Measurements from ENCODE around the gene PPP1R14D. TPM values are rescaled to one million over a fixed set of nuclear protein-coding genes. Genes with fewer than 3 reads are reported as not detected.
A peak's percentile ranks its signal among the peaks of the same experiment; 100 is the strongest.

Gene PPP1R14D
- total RNA-seq, 2 experiments from 2014 or later, result not detected

GRCh38 chr15:40843261-40843884 lies 14.9 kb upstream of the PPP1R14D start:
- H3K4me3 Mint-ChIP-seq, result peak overlapping the region; percentile 67
- H3K36me3 Mint-ChIP-seq, result no peaks in the 10 kb centered on the region
- no peak overlapping the region for H3K27ac Mint-ChIP-seq
- no peak for DNase-seq
- peaks cover 15% of the 10 kb centered on the region for H3K4me1 Mint-ChIP-seq
- no peaks in the 10 kb centered on the region for H3K9me3 Mint-ChIP-seq
- peaks cover 23% of the 10 kb centered on the region for H3K27me3 Mint-ChIP-seq

DNA sequence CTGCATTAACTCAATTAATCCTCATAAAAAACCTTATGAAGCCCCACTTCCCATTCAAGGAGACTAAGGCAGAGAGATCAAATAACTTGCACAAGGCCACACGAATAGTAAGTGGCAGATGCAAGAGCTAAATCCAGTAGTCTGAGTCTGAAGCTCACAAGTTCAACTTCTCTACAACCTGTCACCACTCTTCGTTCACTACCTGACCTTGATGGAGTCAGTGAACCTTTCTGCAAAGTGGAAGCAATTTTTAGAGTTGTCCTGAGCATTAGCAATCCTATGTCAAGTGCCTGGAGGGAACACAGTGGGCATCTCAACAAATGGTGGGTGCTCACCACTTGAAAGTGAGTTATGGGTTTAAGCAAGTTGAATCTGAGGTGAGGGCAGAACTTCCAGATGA lies 13.2 kb upstream of the PPP1R14D start:
- peaks cover 23% of the 10 kb centered on the region for H3K27me3 Mint-ChIP-seq
- DNase-seq, result no peak
- no peak overlapping the region for H3K27ac Mint-ChIP-seq
- no peak overlapping the region for H3K4me3 Mint-ChIP-seq
- no peaks in the 10 kb centered on the region for H3K36me3 Mint-ChIP-seq
- H3K4me1 Mint-ChIP-seq, result peaks cover 9% of the 10 kb centered on the region
- H3K9me3 Mint-ChIP-seq, result no peaks in the 10 kb centered on the region

DNA sequence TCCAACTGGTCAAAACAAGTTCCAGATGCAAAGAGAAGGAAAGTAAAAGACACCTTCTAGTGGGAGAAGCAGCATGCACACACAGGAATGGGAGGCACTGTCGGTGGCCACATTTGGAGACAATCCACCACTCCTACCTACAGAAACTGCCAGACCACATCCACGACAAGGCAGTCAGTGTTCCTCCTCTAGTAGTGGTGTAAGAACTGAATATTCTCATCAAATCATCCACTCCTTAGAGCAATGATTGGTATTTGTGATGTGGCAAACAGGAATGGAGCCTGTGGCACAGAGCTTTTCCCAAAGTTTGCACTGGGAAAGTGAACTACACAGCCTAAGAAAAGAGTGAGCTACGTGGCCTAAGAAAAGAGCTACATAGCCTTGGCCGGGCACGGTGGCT lies 10.2 kb upstream of the PPP1R14D start:
- no peak overlapping the region for H3K27ac Mint-ChIP-seq
- no peaks in the 10 kb centered on the region for H3K36me3 Mint-ChIP-seq
- H3K4me1 Mint-ChIP-seq, result no peaks in the 10 kb centered on the region
- no peaks in the 10 kb centered on the region for H3K9me3 Mint-ChIP-seq
- DNase-seq, result no peak
- no peak overlapping the region for H3K4me3 Mint-ChIP-seq
- peaks cover 9% of the 10 kb centered on the region for H3K27me3 Mint-ChIP-seq

- Mint-ChIP-seq H3K4me3 (no peak overlapping the region), H3K36me3 (no peaks in the 10 kb centered on the region), H3K4me1 (no peaks in the 10 kb centered on the region), H3K27ac (no peak overlapping the region), H3K27me3 (no peaks in the 10 kb centered on the region), H3K9me3 (no peaks in the 10 kb centered on the region)
- no peak for DNase-seq
Observed at GRCh38 chr15:40836020-40836419, 7.5 kb upstream of the PPP1R14D start.

- no peak overlapping the region for H3K4me3 Mint-ChIP-seq
- H3K27ac Mint-ChIP-seq, result no peak overlapping the region
- H3K4me1 Mint-ChIP-seq, result no peaks in the 10 kb centered on the region
- DNase-seq, result no peak
- H3K9me3 Mint-ChIP-seq, result no peaks in the 10 kb centered on the region
- no peaks in the 10 kb centered on the region for H3K27me3 Mint-ChIP-seq
- H3K36me3 Mint-ChIP-seq, result no peaks in the 10 kb centered on the region
Observed at GRCh38 chr15:40832903-40833302, 4.4 kb upstream of the PPP1R14D start.

DNA sequence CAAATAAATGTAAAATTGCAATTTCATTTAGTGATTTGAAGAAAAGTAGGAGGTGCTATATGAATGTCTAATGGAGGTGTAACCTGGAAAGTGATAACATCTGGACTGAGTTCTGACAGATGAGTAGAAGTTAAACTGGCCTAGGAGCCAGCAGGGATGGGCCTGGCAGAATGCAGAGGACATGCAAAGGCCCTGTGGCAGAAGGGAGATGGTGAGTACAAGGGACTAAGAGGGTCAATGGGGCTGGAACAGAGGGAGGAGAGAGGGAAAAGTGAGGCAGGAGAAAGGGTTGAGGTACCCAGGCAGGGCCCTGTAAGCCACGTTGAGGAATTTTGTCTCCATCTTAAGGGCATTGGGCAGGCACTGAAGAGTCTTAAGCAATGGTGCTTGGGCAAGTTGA lies 3.4 kb upstream of the PPP1R14D start:
- H3K9me3 Mint-ChIP-seq, result no peaks in the 10 kb centered on the region

DNA sequence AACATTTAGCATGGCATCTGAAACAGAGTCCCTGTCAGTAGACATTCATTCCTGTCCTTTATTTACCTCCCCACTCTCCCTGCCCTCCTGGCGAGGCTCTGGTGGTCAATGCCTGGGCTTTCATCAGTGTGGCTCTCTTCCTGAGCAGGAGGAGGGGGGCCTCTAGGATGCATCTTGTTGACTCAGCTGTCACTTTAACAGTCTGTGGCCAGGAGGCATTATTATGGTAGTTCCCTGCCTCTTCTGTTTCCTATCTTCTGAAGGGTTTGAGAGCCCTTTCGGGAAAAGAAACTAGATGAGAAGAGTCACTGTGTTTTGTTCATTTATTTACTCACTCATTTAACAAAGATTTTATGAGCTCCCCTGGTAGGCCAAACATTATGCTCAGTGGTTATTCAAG lies 2.4 kb upstream of the PPP1R14D start:
- Mint-ChIP-seq H3K36me3 (no peaks in the 10 kb centered on the region), H3K4me3 (no peak overlapping the region), H3K4me1 (no peaks in the 10 kb centered on the region), H3K27me3 (no peaks in the 10 kb centered on the region), H3K27ac (no peak overlapping the region), H3K9me3 (no peaks in the 10 kb centered on the region)
- no peak for DNase-seq

More for the DNA sequence above, 3.4 kb upstream of the PPP1R14D start:
- Mint-ChIP-seq H3K4me1 (no peaks in the 10 kb centered on the region), H3K36me3 (no peaks in the 10 kb centered on the region), H3K27me3 (no peaks in the 10 kb centered on the region), H3K27ac (no peak overlapping the region), H3K4me3 (no peak overlapping the region)
- no peak for DNase-seq

GRCh38 chr15:40829115-40829514 lies 607 bp upstream of the PPP1R14D start:
- DNase-seq, result no peak
- no peaks in the 10 kb centered on the region for H3K36me3 Mint-ChIP-seq
- H3K4me1 Mint-ChIP-seq, result no peaks in the 10 kb centered on the region
- H3K9me3 Mint-ChIP-seq, result no peaks in the 10 kb centered on the region
- H3K4me3 Mint-ChIP-seq, result no peak overlapping the region
- H3K27ac Mint-ChIP-seq, result no peak overlapping the region
- peaks cover 2% of the 10 kb centered on the region for H3K27me3 Mint-ChIP-seq

- no peak for DNase-seq
- Mint-ChIP-seq H3K4me3 (no peak overlapping the region), H3K27me3 (peaks cover 5% of the 10 kb centered on the region), H3K27ac (no peak overlapping the region), H3K4me1 (no peaks in the 10 kb centered on the region), H3K36me3 (no peaks in the 10 kb centered on the region), H3K9me3 (no peaks in the 10 kb centered on the region)
Observed at GRCh38 chr15:40826423-40827075, 2.0 kb downstream of the PPP1R14D start.

DNA sequence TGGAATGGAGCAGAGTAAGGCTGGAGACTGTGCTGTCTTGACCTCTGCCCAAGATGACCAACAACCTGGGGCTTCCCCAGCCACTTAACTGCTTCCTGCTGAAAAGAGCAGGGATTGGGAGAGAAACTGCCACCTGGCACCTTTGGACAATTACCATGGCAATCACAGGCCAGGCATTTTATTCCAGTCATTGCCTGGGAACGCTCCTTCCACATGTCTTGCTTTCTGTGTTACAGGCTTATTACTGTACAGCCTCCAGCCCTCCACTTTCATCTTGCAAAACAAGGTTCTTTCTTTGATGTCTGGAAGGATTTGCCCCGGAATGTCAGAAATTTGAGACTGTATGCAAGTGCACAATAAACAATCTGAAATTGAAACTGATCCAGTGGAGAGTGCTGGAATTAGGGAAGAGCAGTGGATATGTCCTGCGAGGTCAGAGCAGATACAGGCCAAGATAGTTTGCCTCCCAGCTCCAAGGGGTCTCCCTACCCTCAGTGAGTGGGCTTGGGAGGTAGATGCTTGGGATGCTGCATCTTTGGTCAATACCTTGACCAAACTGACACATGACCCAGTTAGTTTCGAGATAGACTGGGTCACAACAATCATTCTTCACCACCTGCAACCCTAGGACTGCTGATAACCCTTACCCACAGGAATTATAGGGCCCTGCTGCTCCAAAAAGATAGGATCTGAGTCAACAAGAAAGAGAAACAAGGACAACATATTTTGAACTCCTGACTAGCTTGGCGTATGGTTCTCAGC lies 2.7 kb downstream of the PPP1R14D start:
- no peak for DNase-seq
- Mint-ChIP-seq H3K9me3 (no peaks in the 10 kb centered on the region), H3K4me3 (no peak overlapping the region), H3K27me3 (peaks cover 5% of the 10 kb centered on the region), H3K27ac (no peak overlapping the region), H3K4me1 (no peaks in the 10 kb centered on the region), H3K36me3 (no peaks in the 10 kb centered on the region)

- no peaks in the 10 kb centered on the region for H3K4me1 Mint-ChIP-seq
- no peak overlapping the region for H3K4me3 Mint-ChIP-seq
- H3K27ac Mint-ChIP-seq, result no peak overlapping the region
- no peaks in the 10 kb centered on the region for H3K9me3 Mint-ChIP-seq
- no peak for DNase-seq
- H3K27me3 Mint-ChIP-seq, result peaks cover 5% of the 10 kb centered on the region
- no peaks in the 10 kb centered on the region for H3K36me3 Mint-ChIP-seq
Observed at GRCh38 chr15:40823572-40824343, 4.8 kb downstream of the PPP1R14D start.

DNA sequence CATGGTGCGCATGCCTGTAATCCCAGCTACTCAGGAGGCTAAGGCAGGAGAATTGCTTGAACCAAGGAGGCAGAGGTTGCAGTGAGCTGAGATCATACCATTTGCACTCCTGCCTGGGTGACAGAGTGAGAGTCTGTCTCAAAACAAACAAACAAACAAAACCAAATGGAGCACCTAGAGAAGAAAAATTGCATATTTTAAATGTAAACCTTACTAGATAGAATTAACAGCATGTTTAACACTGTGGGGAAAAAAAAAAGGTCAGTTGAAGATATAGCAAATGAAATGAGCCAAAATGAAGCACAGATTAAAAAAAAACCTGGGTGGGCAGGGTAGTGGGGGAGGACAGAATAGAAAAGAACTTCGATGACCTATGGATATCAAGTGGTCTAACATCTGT lies 7.3 kb downstream of the PPP1R14D start:
- H3K4me1 Mint-ChIP-seq, result no peaks in the 10 kb centered on the region
- no peaks in the 10 kb centered on the region for H3K9me3 Mint-ChIP-seq
- no peak overlapping the region for H3K4me3 Mint-ChIP-seq
- no peak overlapping the region for H3K27ac Mint-ChIP-seq
- H3K36me3 Mint-ChIP-seq, result no peaks in the 10 kb centered on the region
- H3K27me3 Mint-ChIP-seq, result peaks cover 5% of the 10 kb centered on the region
- DNase-seq, result no peak

- no peaks in the 10 kb centered on the region for H3K36me3 Mint-ChIP-seq
- no peak overlapping the region for H3K27ac Mint-ChIP-seq
- DNase-seq, result no peak
- H3K9me3 Mint-ChIP-seq, result no peaks in the 10 kb centered on the region
- no peaks in the 10 kb centered on the region for H3K4me1 Mint-ChIP-seq
- H3K27me3 Mint-ChIP-seq, result peaks cover 2% of the 10 kb centered on the region
- no peak overlapping the region for H3K4me3 Mint-ChIP-seq
Observed at GRCh38 chr15:40819048-40819447, 9.5 kb downstream of the PPP1R14D start.

- Mint-ChIP-seq H3K27me3 (no peaks in the 10 kb centered on the region), H3K36me3 (peaks cover 2% of the 10 kb centered on the region), H3K4me3 (no peak overlapping the region), H3K27ac (no peak overlapping the region), H3K9me3 (no peaks in the 10 kb centered on the region), H3K4me1 (no peaks in the 10 kb centered on the region)
- DNase-seq, result no peak
Observed at GRCh38 chr15:40815042-40815698, 13.3 kb downstream of the PPP1R14D start.
